ENCODE results near the gene DPAGT1.

The DPAGT1 gene

DNA sequence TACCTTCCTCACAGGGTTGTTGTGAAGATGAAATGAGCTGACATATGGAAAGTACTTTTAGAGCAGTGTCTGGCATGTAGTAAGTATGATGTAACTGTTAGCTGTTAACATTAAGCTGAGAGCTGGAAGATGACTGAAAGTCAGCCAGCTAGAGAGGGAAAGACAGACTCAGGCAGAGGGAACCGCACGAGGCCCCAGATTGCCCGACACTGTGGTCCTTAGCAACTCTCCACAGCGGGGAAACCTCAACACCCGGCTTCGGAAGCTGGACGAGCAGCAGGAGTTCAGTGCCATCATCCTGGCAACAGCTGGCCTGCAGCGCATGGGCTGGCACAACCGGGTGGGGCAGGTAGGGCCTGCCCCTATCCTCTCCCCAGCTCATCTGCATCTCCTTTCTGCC lies 10.5 kb downstream of the DPAGT1 start (continued):
- TF ChIP-seq SP2 (tag by site-specific recombination; IDR thresholded peaks at IDR 0.05): no peak
- TF ChIP-seq, protein P1, sequence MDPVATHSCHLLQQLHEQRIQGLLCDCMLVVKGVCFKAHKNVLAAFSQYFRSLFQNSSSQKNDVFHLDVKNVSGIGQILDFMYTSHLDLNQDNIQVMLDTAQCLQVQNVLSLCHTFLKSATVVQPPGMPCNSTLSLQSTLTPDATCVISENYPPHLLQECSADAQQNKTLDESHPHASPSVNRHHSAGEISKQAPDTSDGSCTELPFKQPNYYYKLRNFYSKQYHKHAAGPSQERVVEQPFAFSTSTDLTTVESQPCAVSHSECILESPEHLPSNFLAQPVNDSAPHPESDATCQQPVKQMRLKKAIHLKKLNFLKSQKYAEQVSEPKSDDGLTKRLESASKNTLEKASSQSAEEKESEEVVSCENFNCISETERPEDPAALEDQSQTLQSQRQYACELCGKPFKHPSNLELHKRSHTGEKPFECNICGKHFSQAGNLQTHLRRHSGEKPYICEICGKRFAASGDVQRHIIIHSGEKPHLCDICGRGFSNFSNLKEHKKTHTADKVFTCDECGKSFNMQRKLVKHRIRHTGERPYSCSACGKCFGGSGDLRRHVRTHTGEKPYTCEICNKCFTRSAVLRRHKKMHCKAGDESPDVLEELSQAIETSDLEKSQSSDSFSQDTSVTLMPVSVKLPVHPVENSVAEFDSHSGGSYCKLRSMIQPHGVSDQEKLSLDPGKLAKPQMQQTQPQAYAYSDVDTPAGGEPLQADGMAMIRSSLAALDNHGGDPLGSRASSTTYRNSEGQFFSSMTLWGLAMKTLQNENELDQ (tag by site-specific recombination; IDR thresholded peaks at IDR 0.05; ENCODE audit: low read depth): no peak
- no peak for TF ChIP-seq ZNF514 (tag by site-specific recombination; IDR thresholded peaks at IDR 0.05)
- TF ChIP-seq ZNF629 (tag by site-specific recombination; IDR thresholded peaks at IDR 0.05): no peak
- TF ChIP-seq KLF8 (tag by site-specific recombination; IDR thresholded peaks at IDR 0.05): 0 out of 2 replicates have a peak, but pooled peaks have one; percentile 11
- TF ChIP-seq ZIC2 (tag by site-specific recombination; IDR thresholded peaks at IDR 0.05): peak; percentile 33; the same call in 1 of the 2 replicates
- TF ChIP-seq PRDM6 (tag by site-specific recombination; IDR thresholded peaks at IDR 0.05): 0 out of 2 replicates have a peak, but pooled peaks have one; percentile 7
- 0 out of 2 replicates have a peak, but pooled peaks have one; percentile 18 for TF ChIP-seq ZNF24 (tag by site-specific recombination; IDR thresholded peaks at IDR 0.05)
- no peak for TF ChIP-seq ZBTB6 (tag by site-specific recombination; IDR thresholded peaks at IDR 0.05)

DNA sequence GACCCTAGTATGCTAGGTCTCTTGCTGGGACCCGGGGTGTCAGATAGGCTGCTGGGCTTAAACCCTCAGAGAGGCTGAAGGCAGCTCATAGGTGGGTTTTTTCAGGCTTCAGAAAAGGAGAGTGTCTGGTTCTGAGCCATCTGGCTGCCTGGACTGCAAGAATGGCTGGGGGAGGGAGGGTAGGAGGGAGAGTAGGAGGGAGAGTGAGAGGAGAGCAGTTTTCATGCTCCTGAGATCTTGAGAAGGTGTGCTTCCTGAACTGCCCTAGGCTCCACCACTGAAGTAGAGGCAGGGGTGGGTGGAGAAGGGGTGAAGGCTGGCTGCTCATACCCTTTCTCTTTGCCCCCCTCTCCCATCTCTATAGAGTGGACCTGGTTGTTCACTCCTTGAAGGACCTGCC lies 12.3 kb downstream of the DPAGT1 start:
- H3K36me3 ChIP-seq (ENCODE audit: control insufficient read depth in 2 of 2, insufficient read depth in 1 of 2, low read length in 2 of 2): peaks cover 0 to 59% of the 10 kb centered on the region in 2 experiments; a peak in 1 of 3 replicates
- no peak overlapping the region for H3K4me3 ChIP-seq (ENCODE audit: low read depth, low read length)
- H3K27ac ChIP-seq (ENCODE audit: extremely low read depth, low read depth, low read length): no peak overlapping the region
- ChIA-PET CTCF (interaction anchor here (1.1 to 1.4 kb wide), 2 partner anchors 108 to 234 kb away, joined by 3 to 5 read pairs; no protein-coding TSS in a partner anchor), POLR2A (interaction anchor here (0.5 to 1.2 kb wide), 3 partner anchors 21 to 88 kb away, joined by 3 to 4 read pairs (median 4); partner anchors contain the start of gene VPS11)
- no peaks in the 10 kb centered on the region for H3K9me3 ChIP-seq (ENCODE audit: control insufficient read depth, insufficient read depth, low read depth, low read length)
- 0 out of 2 replicates have a peak, but pooled peaks cover 3% of the 10 kb centered on the region for H3K4me1 ChIP-seq (ENCODE audit: control insufficient read depth, insufficient read depth, low read length)
- TF ChIP-seq ZNF670 (tag by site-specific recombination; IDR thresholded peaks at IDR 0.05; ENCODE audit: low read depth) (no peak), ZFP3 (tag by site-specific recombination; IDR thresholded peaks at IDR 0.05; ENCODE audit: low read depth) (no peak), PRDM10 (tag by site-specific recombination; IDR thresholded peaks at IDR 0.05) (peak; percentile 96), ZNF157 (tag by site-specific recombination; IDR thresholded peaks at IDR 0.05) (no peak), SP2 (tag by site-specific recombination; IDR thresholded peaks at IDR 0.05) (no peak), ZNF391 (tag by site-specific recombination; IDR thresholded peaks at IDR 0.05; ENCODE audit: borderline replicate concordance, low read depth) (no peak), ZNF394 (tag by site-specific recombination; IDR thresholded peaks at IDR 0.05; ENCODE audit: borderline replicate concordance) (no peak), KLF17 (tag by site-specific recombination; IDR thresholded peaks at IDR 0.05) (no peak), SCRT2 (tag by site-specific recombination; IDR thresholded peaks at IDR 0.05) (no peak), ZNF398 (tag by site-specific recombination; IDR thresholded peaks at IDR 0.05) (peak; percentile 83), ZNF202 (tag by site-specific recombination; IDR thresholded peaks at IDR 0.05; ENCODE audit: borderline replicate concordance) (no peak)
- TF ChIP-seq, protein P2, sequence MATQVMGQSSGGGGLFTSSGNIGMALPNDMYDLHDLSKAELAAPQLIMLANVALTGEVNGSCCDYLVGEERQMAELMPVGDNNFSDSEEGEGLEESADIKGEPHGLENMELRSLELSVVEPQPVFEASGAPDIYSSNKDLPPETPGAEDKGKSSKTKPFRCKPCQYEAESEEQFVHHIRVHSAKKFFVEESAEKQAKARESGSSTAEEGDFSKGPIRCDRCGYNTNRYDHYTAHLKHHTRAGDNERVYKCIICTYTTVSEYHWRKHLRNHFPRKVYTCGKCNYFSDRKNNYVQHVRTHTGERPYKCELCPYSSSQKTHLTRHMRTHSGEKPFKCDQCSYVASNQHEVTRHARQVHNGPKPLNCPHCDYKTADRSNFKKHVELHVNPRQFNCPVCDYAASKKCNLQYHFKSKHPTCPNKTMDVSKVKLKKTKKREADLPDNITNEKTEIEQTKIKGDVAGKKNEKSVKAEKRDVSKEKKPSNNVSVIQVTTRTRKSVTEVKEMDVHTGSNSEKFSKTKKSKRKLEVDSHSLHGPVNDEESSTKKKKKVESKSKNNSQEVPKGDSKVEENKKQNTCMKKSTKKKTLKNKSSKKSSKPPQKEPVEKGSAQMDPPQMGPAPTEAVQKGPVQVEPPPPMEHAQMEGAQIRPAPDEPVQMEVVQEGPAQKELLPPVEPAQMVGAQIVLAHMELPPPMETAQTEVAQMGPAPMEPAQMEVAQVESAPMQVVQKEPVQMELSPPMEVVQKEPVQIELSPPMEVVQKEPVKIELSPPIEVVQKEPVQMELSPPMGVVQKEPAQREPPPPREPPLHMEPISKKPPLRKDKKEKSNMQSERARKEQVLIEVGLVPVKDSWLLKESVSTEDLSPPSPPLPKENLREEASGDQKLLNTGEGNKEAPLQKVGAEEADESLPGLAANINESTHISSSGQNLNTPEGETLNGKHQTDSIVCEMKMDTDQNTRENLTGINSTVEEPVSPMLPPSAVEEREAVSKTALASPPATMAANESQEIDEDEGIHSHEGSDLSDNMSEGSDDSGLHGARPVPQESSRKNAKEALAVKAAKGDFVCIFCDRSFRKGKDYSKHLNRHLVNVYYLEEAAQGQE (tag by site-specific recombination; IDR thresholded peaks at IDR 0.05): no peak
